Smooth muscle cell (in vitro differentiated cells): ENCODE results near the gene HSD11B1L. TPM values are rescaled to one million over a fixed set of nuclear protein-coding genes. Genes with fewer than 3 reads are reported as not detected.

ENCODE experiments used
- DNase-seq: peaks from one replicate; lab custom pipeline; 2025; ENCODE audit not compliant: unreplicated experiment; lab: John Stamatoyannopoulos, UW
- H2AFZ ChIP-seq: fragments of 200-600 bp; sonication (generic); 2 replicates; pipeline ENCODE4 v1.6.0; 2016; ENCODE audit warnings: antibody characterized with exemption, low read depth, mild to moderate bottlenecking
- H3F3A ChIP-seq: fragments of 200-600 bp; sonication (generic); 2 replicates; pipeline ENCODE4 v1.6.0; 2017; ENCODE audit warnings: antibody characterized with exemption, low read depth
- H3K27ac ChIP-seq: fragments of 200-600 bp; sonication (generic); 2 replicates; pipeline ENCODE4 v1.5.1; 2016; ENCODE audit warnings: low read depth, mild to moderate bottlenecking
- H3K27me3 ChIP-seq: fragments of 200-600 bp; sonication (generic); 2 replicates; pipeline ENCODE4 v1.6.1; 2016; ENCODE audit warnings: low read depth, mild to moderate bottlenecking
- H3K36me3 ChIP-seq: fragments of 200-600 bp; sonication (generic); 2 replicates; pipeline ENCODE4 v1.5.1; 2016; ENCODE audit warnings: low read depth
- H3K4me1 ChIP-seq: fragments of 200-600 bp; sonication (generic); 2 replicates; pipeline ENCODE4 v1.5.1; 2016; ENCODE audit warnings: low read depth
- H3K4me2 ChIP-seq: fragments of 200-600 bp; sonication (generic); 2 replicates; pipeline ENCODE4 v1.6.0; 2016; ENCODE audit warnings: mild to moderate bottlenecking
- H3K4me3 ChIP-seq: fragments of 200-600 bp; sonication (generic); 2 replicates; pipeline ENCODE4 v1.5.1; 2016; ENCODE audit warnings: mild to moderate bottlenecking
- H3K79me2 ChIP-seq: fragments of 200-600 bp; sonication (generic); 2 replicates; pipeline ENCODE4 v1.6.0; 2016; ENCODE audit warnings: low read depth, mild to moderate bottlenecking
- H3K9ac ChIP-seq: fragments of 200-600 bp; sonication (generic); 2 replicates; pipeline ENCODE4 v1.6.0; 2016; ENCODE audit warnings: low read depth
- H3K9me3 ChIP-seq: fragments of 200-600 bp; sonication (generic); replicated peaks from 2 replicates; pipeline ENCODE4 v1.5.1; 2016; ENCODE audit warnings: low read depth
- H4K20me1 ChIP-seq: fragments of 200-600 bp; sonication (generic); 2 replicates; pipeline ENCODE4 v1.6.0; 2016; ENCODE audit warnings: low read depth
- WGBS: methylation state at CpG from one replicate; pipeline ENCODE4 v1.1.7; 2016; ENCODE audit warnings: low lambda C conversion rate; 5-methylcytosine and 5-hydroxymethylcytosine counted together
- polyA plus RNA-seq: library from polyadenylated mRNA; unstranded; fragments of >200 nt; fragmentation: Nextera tagmentation; extraction: Ambion mirVana; gene quantifications from 2 replicates; pipeline ENCODE4 v1.2.1, GENCODE V29; 2016
- total RNA-seq: library from RNA; depleted of rRNA; stranded (reverse); fragments of >200 nt; gene quantifications from 2 replicates; pipeline ENCODE4 v1.2.3, GENCODE V29; 2014
- TF ChIP-seq, protein P1 (sequence below): fragments of 200-600 bp; sonication (generic); IDR thresholded peaks from 2 replicates; pipeline ENCODE4 v1.5.1; 2017; ENCODE audit warnings: borderline replicate concordance, mild to moderate bottlenecking, antibody characterized with exemption; ENCODE audit not compliant: insufficient read depth, poor library complexity, severe bottlenecking

Gene HSD11B1L
- total and polyA plus RNA-seq, 2 experiments from 2014 or later = 28.0 to 28.4 TPM

DNA sequence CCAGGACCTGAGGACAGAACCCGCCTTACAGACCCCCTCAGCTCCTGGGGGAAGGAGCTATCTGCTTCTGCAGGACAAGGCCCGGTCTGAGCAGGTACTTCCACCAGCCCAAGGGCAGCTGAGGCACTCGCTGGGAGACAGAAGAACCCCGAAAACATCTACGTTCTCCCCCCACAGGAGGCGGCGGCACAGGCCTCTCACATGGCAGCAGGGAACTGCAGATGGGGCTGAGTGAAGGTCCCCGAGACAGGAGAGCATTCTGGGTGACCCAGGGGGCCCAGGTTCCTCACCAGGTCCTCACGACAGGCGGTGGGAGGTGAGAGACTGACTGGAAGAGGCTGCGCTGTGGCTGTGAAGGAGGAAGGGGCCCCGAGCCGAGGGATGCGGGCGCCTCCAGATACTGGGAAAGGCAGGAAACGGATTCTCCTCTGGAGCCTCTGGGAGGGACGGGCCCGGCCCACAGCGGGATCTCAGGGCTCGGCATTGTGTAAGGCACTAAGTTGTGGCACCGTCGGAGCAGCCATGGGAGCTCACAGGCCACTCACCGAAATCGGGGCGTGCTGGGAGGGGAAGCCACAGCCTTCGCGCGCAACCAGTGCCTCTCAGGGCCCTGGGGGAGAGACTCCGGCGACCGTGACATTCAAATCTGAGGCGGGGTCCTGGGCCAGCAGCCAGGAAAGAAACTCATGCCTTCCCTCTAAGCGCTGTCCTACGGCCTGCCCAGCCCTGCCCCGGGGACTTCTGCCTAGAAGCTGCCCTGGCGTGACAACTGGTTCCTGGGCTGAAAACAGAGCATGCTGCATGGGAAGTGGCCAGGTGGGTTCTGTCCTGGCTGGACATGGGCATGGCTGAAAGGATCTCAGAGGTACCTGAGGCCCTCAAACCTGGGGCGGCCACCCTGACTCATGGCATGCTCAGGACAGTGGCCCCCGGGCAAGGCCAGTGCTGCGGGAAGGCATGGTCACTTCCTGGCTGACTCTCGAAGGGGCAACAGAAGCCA lies 23.3 kb downstream of the HSD11B1L start:
- no peaks in the 10 kb centered on the region for H3K9me3 ChIP-seq
- H3K36me3 ChIP-seq = no peaks in the 10 kb centered on the region
- no peaks in the 10 kb centered on the region for H3F3A ChIP-seq
- TF ChIP-seq, protein P1, sequence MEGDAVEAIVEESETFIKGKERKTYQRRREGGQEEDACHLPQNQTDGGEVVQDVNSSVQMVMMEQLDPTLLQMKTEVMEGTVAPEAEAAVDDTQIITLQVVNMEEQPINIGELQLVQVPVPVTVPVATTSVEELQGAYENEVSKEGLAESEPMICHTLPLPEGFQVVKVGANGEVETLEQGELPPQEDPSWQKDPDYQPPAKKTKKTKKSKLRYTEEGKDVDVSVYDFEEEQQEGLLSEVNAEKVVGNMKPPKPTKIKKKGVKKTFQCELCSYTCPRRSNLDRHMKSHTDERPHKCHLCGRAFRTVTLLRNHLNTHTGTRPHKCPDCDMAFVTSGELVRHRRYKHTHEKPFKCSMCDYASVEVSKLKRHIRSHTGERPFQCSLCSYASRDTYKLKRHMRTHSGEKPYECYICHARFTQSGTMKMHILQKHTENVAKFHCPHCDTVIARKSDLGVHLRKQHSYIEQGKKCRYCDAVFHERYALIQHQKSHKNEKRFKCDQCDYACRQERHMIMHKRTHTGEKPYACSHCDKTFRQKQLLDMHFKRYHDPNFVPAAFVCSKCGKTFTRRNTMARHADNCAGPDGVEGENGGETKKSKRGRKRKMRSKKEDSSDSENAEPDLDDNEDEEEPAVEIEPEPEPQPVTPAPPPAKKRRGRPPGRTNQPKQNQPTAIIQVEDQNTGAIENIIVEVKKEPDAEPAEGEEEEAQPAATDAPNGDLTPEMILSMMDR = no peak
- no peaks in the 10 kb centered on the region for H3K4me1 ChIP-seq
- peaks cover 32% of the 10 kb centered on the region for H4K20me1 ChIP-seq
- no peak overlapping the region for H3K4me3 ChIP-seq
- no peak overlapping the region for H3K9ac ChIP-seq
- no peak overlapping the region for H3K27ac ChIP-seq
- H3K79me2 ChIP-seq = no peaks in the 10 kb centered on the region
- no peak overlapping the region for H2AFZ ChIP-seq
- WGBS = 97% methylated on average over 36 of the region's 40 CpGs
- no peaks in the 10 kb centered on the region for H3K27me3 ChIP-seq
- no peak overlapping the region for H3K4me2 ChIP-seq
- DNase-seq = no peak

DNA sequence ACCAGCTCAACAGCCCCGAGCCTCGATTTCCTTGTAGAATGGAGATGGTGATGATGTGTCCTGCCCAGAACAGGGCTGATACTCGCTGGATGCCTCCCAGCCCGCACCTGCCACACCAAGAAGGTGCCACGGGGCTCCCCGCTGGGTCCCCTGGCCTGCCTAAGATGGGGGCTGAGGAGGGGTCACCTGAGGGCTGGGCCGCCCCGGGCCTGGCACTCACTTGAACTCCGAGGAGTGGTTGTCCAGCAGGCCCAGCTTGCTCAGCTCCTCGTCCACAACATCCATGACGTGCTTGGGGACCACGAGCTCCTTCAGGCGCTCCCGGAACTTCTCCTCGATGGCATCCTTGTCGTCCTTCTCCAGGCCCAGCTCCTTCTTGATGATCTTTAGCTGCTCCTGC lies 24.7 kb downstream of the HSD11B1L start:
- no peak overlapping the region for H2AFZ ChIP-seq
- no peaks in the 10 kb centered on the region for H3K36me3 ChIP-seq
- no peaks in the 10 kb centered on the region for H3K79me2 ChIP-seq
- no peaks in the 10 kb centered on the region for H3K4me1 ChIP-seq
- DNase-seq = no peak
- no peak overlapping the region for H3K9ac ChIP-seq
- H3K27me3 ChIP-seq = no peaks in the 10 kb centered on the region
- no peak overlapping the region for H3K27ac ChIP-seq
- TF ChIP-seq, protein P1 = no peak
- H4K20me1 ChIP-seq = peaks cover 33% of the 10 kb centered on the region
- no peak overlapping the region for H3K4me2 ChIP-seq
- no peak overlapping the region for H3K4me3 ChIP-seq
- H3K9me3 ChIP-seq = no peaks in the 10 kb centered on the region
- H3F3A ChIP-seq = no peaks in the 10 kb centered on the region
- 91% methylated on average over 16 of the region's 16 CpGs for WGBS

DNA sequence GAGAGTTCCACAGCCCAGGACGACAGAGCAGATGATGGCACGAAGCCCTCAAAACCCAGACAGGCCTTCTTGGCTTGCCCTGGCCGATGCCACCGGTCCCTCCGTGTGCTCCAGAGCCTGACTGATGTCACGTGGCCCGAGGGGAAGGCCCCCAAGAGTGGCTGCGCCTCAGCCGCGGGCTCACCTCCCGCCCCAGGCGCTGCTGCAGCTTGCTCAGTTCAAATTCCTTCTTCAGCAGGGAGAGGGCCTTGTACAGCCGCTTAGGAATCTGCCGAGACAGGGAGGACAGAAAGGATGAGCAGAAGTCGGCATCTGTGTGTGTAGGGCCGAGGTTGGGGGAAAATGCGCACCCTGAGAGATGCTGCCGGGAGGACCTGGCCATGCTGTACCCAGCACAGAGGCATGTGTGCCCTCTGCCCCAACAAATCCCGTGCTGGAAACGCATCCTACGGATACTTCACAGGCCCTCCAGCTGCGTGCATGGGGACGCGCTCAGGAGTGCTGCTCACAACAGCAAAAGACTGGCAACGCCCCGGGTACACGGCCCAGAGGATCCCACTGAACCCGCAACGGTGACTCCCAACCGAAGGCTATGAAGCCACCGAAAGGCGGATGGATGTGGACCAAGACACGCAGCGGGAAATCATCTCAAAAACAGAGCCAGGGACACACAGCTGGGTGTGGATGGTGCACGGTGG lies 26.2 kb downstream of the HSD11B1L start:
- Histone ChIP-seq H3K27ac (no peak overlapping the region), H3F3A (no peaks in the 10 kb centered on the region), H3K27me3 (no peaks in the 10 kb centered on the region), H4K20me1 (peaks cover 39% of the 10 kb centered on the region), H3K4me1 (no peaks in the 10 kb centered on the region), H3K9me3 (no peaks in the 10 kb centered on the region), H3K9ac (no peak overlapping the region), H2AFZ (no peak overlapping the region), H3K79me2 (no peaks in the 10 kb centered on the region), H3K4me3 (no peak overlapping the region), H3K36me3 (no peaks in the 10 kb centered on the region), H3K4me2 (no peak overlapping the region)
- no peak for DNase-seq
- TF ChIP-seq, protein P1 = no peak
- WGBS = 99% methylated on average over 35 of the region's 35 CpGs
